IPS DF 6.9 (cell line): ENCODE results near the gene RERE.

ENCODE experiments used
- DNase-seq: peaks from one replicate; pipeline ENCODE4 v3.0.0-alpha.2; 2013; ENCODE audit warnings: low read depth, low spot score
- H3K27ac ChIP-seq: one replicate; pipeline ENCODE4 v1.5.1; 2013; ENCODE audit warnings: low read length, control low read depth
- H3K27me3 ChIP-seq: 2 replicates; pipeline ENCODE4 v1.6.1; 2013; ENCODE audit warnings: mild to moderate bottlenecking, low read length; ENCODE audit not compliant: control insufficient read depth, insufficient read depth
- H3K36me3 ChIP-seq: 2 replicates; pipeline ENCODE4 v1.6.1; 2013; ENCODE audit warnings: low read length; ENCODE audit not compliant: control insufficient read depth, insufficient read depth
- H3K4me1 ChIP-seq: 2 replicates; pipeline ENCODE4 v1.6.1; 2013; ENCODE audit warnings: low read length; ENCODE audit not compliant: control insufficient read depth, insufficient read depth
- H3K4me3 ChIP-seq: 2 replicates; pipeline ENCODE4 v1.5.1; 2013; ENCODE audit warnings: mild to moderate bottlenecking, low read length
- H3K9me3 ChIP-seq: 2 replicates; pipeline ENCODE4 v1.6.1; 2013; ENCODE audit warnings: low read length, inconsistent platforms; ENCODE audit not compliant: control insufficient read depth, insufficient read depth
- WGBS: extraction: QIAGEN DNeasy Blood & Tissue Kit; methylation state at CpG from one replicate; pipeline ENCODE4 v1.1.7; 2013; ENCODE audit warnings: mixed read lengths, missing lambda C conversion rate; ENCODE audit not compliant: insufficient read length, insufficient coverage; 5-methylcytosine and 5-hydroxymethylcytosine counted together

RERE gene

GRCh38 chr1:8816831-8817411, 519 bp downstream of the RERE start:
- no CpG with 5 or more reads among the region's 41 CpGs for WGBS
- DNase-seq, result no peak
- Histone ChIP-seq H3K4me3 (peak overlapping the region; percentile 81), H3K9me3 (no peaks in the 10 kb centered on the region), H3K27ac (no peak overlapping the region), H3K4me1 (peaks cover 1% of the 10 kb centered on the region; the same call in 1 of the 2 replicates), H3K36me3 (no peaks in the 10 kb centered on the region), H3K27me3 (no peaks in the 10 kb centered on the region)

GRCh38 chr1:8816264-8816663, 1.2 kb downstream of the RERE start:
- Histone ChIP-seq H3K9me3 (no peaks in the 10 kb centered on the region), H3K27ac (no peak overlapping the region), H3K4me1 (peaks cover 1% of the 10 kb centered on the region; the same call in 1 of the 2 replicates), H3K4me3 (peak overlapping the region; percentile 81; the same call in 1 of the 2 replicates), H3K27me3 (no peaks in the 10 kb centered on the region), H3K36me3 (no peaks in the 10 kb centered on the region)
- no CpG with 5 or more reads among the region's 3 CpGs for WGBS
- no peak for DNase-seq

- DNase-seq, result no peak
- no peaks in the 10 kb centered on the region for H3K27me3 ChIP-seq
- H3K27ac ChIP-seq, result no peak overlapping the region
- H3K4me3 ChIP-seq, result no peak overlapping the region; the same call in 1 of the 2 replicates
- no CpG with 5 or more reads among the region's 2 CpGs for WGBS
- no peaks in the 10 kb centered on the region for H3K36me3 ChIP-seq
- H3K9me3 ChIP-seq, result no peaks in the 10 kb centered on the region
- H3K4me1 ChIP-seq, result peaks cover 1% of the 10 kb centered on the region; the same call in 1 of the 2 replicates
Observed at GRCh38 chr1:8815582-8816151, 1.8 kb downstream of the RERE start.

GRCh38 chr1:8814865-8815264, 2.6 kb downstream of the RERE start:
- Histone ChIP-seq H3K36me3 (no peaks in the 10 kb centered on the region), H3K27me3 (no peaks in the 10 kb centered on the region), H3K27ac (no peak overlapping the region), H3K9me3 (no peaks in the 10 kb centered on the region), H3K4me3 (no peak overlapping the region), H3K4me1 (peaks cover 1% of the 10 kb centered on the region; the same call in 1 of the 2 replicates)
- no CpG with 5 or more reads among the region's 5 CpGs for WGBS
- DNase-seq, result no peak

GRCh38 chr1:8813991-8814390, 3.4 kb downstream of the RERE start:
- DNase-seq, result no peak
- Histone ChIP-seq H3K4me1 (peaks cover 1% of the 10 kb centered on the region; the same call in 1 of the 2 replicates), H3K9me3 (no peaks in the 10 kb centered on the region), H3K27ac (no peak overlapping the region), H3K36me3 (no peaks in the 10 kb centered on the region), H3K4me3 (no peak overlapping the region), H3K27me3 (no peaks in the 10 kb centered on the region)

- Histone ChIP-seq H3K27me3 (no peaks in the 10 kb centered on the region), H3K27ac (no peak overlapping the region), H3K4me3 (no peak overlapping the region), H3K9me3 (no peaks in the 10 kb centered on the region), H3K36me3 (no peaks in the 10 kb centered on the region), H3K4me1 (peaks cover 1% of the 10 kb centered on the region; the same call in 1 of the 2 replicates)
- no peak for DNase-seq
- WGBS, result no CpG with 5 or more reads among the region's 6 CpGs
Observed at GRCh38 chr1:8813016-8813763, 4.2 kb downstream of the RERE start.

GRCh38 chr1:8812081-8812480, 5.4 kb downstream of the RERE start:
- no peak overlapping the region for H3K27ac ChIP-seq
- no CpG with 5 or more reads among the region's 6 CpGs for WGBS
- no peaks in the 10 kb centered on the region for H3K27me3 ChIP-seq
- no peak overlapping the region for H3K4me3 ChIP-seq
- peaks cover 1% of the 10 kb centered on the region; the same call in 1 of the 2 replicates for H3K4me1 ChIP-seq
- no peaks in the 10 kb centered on the region for H3K9me3 ChIP-seq
- no peak for DNase-seq
- H3K36me3 ChIP-seq, result no peaks in the 10 kb centered on the region

GRCh38 chr1:8810987-8811386, 6.5 kb downstream of the RERE start:
- no peak overlapping the region for H3K27ac ChIP-seq
- DNase-seq, result no peak
- H3K4me1 ChIP-seq, result peaks cover 1% of the 10 kb centered on the region; the same call in 1 of the 2 replicates
- H3K9me3 ChIP-seq, result no peaks in the 10 kb centered on the region
- H3K27me3 ChIP-seq, result no peaks in the 10 kb centered on the region
- H3K36me3 ChIP-seq, result no peaks in the 10 kb centered on the region
- H3K4me3 ChIP-seq, result no peak overlapping the region
- WGBS, result no CpG with 5 or more reads among the region's 4 CpGs

- WGBS, result no CpG with 5 or more reads among the region's 1 CpG
- DNase-seq, result no peak
- no peak overlapping the region for H3K27ac ChIP-seq
Observed at GRCh38 chr1:8809342-8809736, 8.1 kb downstream of the RERE start.

GRCh38 chr1:8807004-8807403, 10.4 kb downstream of the RERE start:
- no CpG with 5 or more reads among the region's 8 CpGs for WGBS
- H3K4me1 ChIP-seq, result no peaks in the 10 kb centered on the region
- no peak overlapping the region for H3K4me3 ChIP-seq
- DNase-seq, result no peak
- no peaks in the 10 kb centered on the region for H3K9me3 ChIP-seq
- no peaks in the 10 kb centered on the region for H3K27me3 ChIP-seq
- H3K36me3 ChIP-seq, result no peaks in the 10 kb centered on the region
- no peak overlapping the region for H3K27ac ChIP-seq

More at GRCh38 chr1:8809342-8809736, 8.1 kb downstream of the RERE start:
- no peaks in the 10 kb centered on the region for H3K9me3 ChIP-seq
- H3K4me1 ChIP-seq, result no peaks in the 10 kb centered on the region
- H3K36me3 ChIP-seq, result no peaks in the 10 kb centered on the region
- no peaks in the 10 kb centered on the region for H3K27me3 ChIP-seq
- no peak overlapping the region for H3K4me3 ChIP-seq
